Renal pelvis (tissue), 4 donors: Measurements from ENCODE around the gene MAG. TPM values are rescaled to one million over a fixed set of nuclear protein-coding genes. Genes with fewer than 3 reads are reported as not detected.

Experiments
- DNase-seq: peaks from one replicate; pipeline ENCODE4 v3.0.0-alpha.2; 2013
- polyA plus RNA-seq, 3 donors: library from polyadenylated mRNA; unstranded; fragments of 120-200 nt; gene quantifications; one replicate each; pipeline ENCODE4 v1.2.1, GENCODE V29; 2013; ENCODE audit not compliant: insufficient read length in 3 of 3

MAG gene
- polyA plus RNA-seq, 3 donors: 5.1 to 6.2 (median 5.3) TPM

DNA sequence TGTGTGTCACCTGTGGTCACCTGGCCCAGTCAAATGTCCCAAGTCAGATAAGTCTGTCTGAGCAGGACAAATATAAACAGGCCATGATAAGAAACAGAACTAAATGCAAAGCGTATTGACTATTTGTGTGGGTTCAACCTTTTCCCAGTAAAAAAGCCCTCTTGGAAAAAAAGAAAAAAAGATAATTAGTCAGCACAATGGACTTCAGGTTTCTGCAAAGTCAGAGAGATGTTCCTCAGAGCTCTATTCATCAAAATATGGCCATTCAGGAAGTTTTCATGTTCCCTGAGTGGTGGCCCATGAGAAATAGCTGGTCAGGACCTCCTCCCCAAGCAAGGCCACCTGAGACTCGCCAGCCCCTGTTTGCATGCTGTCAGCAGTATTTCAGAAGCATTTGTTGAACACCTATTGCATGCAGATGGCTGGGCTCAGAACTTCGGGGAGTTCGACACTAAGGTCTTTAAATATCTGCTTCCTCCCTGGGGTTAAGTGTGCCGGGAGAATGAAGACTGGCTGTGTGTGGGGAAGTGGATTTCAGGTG, 69.0 kb downstream of the MAG start:
- no peak for DNase-seq

- no peak for DNase-seq
Observed at GRCh38 chr19:35362261-35363000, 70.5 kb downstream of the MAG start.

- DNase-seq: no peak
Observed at GRCh38 chr19:35363001-35363590, 71.1 kb downstream of the MAG start.

Other genes starting within 250 kb of the MAG start
- 10 to 100 TPM; 18.6 to 23.9 (median 23.1) TPM for gene FXYD3, start 176.3 kb upstream of the MAG start, polyA plus RNA-seq
- 1 to 10 TPM; 2.2 to 3.2 (median 3.0) TPM for gene LGI4, start 157.1 kb upstream of the MAG start, polyA plus RNA-seq
- 10 to 100 TPM; 21.8 to 27.0 (median 26.5) TPM for gene FXYD1, start 153.3 kb upstream of the MAG start, polyA plus RNA-seq
- 1 to 10 TPM in 1 of 3 donors, under 1 TPM in 2; 0.40 to 1.3 (median 0.95) TPM for gene FXYD7, start 148.9 kb upstream of the MAG start, polyA plus RNA-seq
- 10 to 100 TPM; 21.7 to 26.8 (median 23.0) TPM for gene FXYD5, start 137.4 kb upstream of the MAG start, polyA plus RNA-seq
- under 1 TPM in 1 of 3 donors, not detected in 2; 0.07 TPM for gene FAM187B, start 63.4 kb upstream of the MAG start, polyA plus RNA-seq
- 10 to 100 TPM; 65.3 to 68.6 (median 67.9) TPM for gene LSR, start 43.2 kb upstream of the MAG start, polyA plus RNA-seq
- 100 to 1,000 TPM; 171 to 192 (median 185) TPM for gene USF2, start 23.2 kb upstream of the MAG start, polyA plus RNA-seq
- gene HAMP, start 9.6 kb upstream of the MAG start, polyA plus RNA-seq: under 1 TPM; 0.19 to 0.34 (median 0.25) TPM
- 10 to 100 TPM in 2 of 3 donors, 1 to 10 TPM in 1; 8.4 to 33.6 (median 15.5) TPM for gene CD22, start 37.0 kb downstream of the MAG start, polyA plus RNA-seq
- gene FFAR1, start 55.7 kb downstream of the MAG start, polyA plus RNA-seq: under 1 TPM; 0.46 to 0.70 (median 0.53) TPM
- gene FFAR3, start 66.3 kb downstream of the MAG start, polyA plus RNA-seq: under 1 TPM in 2 of 3 donors, not detected in 1; 0.20 to 0.31 TPM
- gene GPR42, start 78.9 kb downstream of the MAG start, polyA plus RNA-seq: under 1 TPM in 1 of 3 donors, not detected in 2; 0.18 TPM
- under 1 TPM; 0.19 to 0.41 (median 0.28) TPM for gene FFAR2, start 156.1 kb downstream of the MAG start, polyA plus RNA-seq
- gene KRTDAP, start 198.3 kb downstream of the MAG start, polyA plus RNA-seq: 1 to 10 TPM in 1 of 3 donors, under 1 TPM in 2; 0.48 to 1.6 (median 0.70) TPM
- gene DMKN, start 221.5 kb downstream of the MAG start, polyA plus RNA-seq: 100 to 1,000 TPM in 2 of 3 donors, 10 to 100 TPM in 1; 72.2 to 133 (median 113) TPM
- gene SBSN, start 236.2 kb downstream of the MAG start, polyA plus RNA-seq: not detected
- not detected for gene GAPDHS, start 241.3 kb downstream of the MAG start, polyA plus RNA-seq